Neural cell (in vitro differentiated cells): Measurements from ENCODE around the gene ATXN7L1. TPM values are rescaled to one million over a fixed set of nuclear protein-coding genes. Genes with fewer than 3 reads are reported as not detected.

Experiments used
- H2AFZ ChIP-seq: fragments of 200-600, 300-800 bp; sonication (generic), shearing (Covaris generic); 2 replicates; pipeline ENCODE4 v1.6.0; 2014; ENCODE audit warnings: low read depth, mild to moderate bottlenecking, antibody characterized with exemption, low read length, moderate library complexity
- H3F3A ChIP-seq: fragments of 200-600 bp; shearing (Covaris generic); 2 replicates; pipeline ENCODE4 v1.6.1; 2016; ENCODE audit warnings: mild to moderate bottlenecking, moderate library complexity, mixed read lengths, antibody characterized with exemption, low read length; ENCODE audit not compliant: insufficient read depth, poor library complexity, severe bottlenecking
- H3K27ac ChIP-seq: fragments of 200-600, 300-800 bp; sonication (generic), shearing (Covaris generic); 2 replicates; pipeline ENCODE4 v1.5.1; 2014; ENCODE audit warnings: mild to moderate bottlenecking, low read length, moderate library complexity
- H3K27me3 ChIP-seq: fragments of 300-800, 200-600 bp; sonication (generic), shearing (Covaris generic); 2 replicates; pipeline ENCODE4 v1.6.0; 2014; ENCODE audit warnings: mild to moderate bottlenecking, low read depth, low read length, moderate library complexity; ENCODE audit not compliant: insufficient read depth
- H3K36me3 ChIP-seq: fragments of 300-800, 200-600 bp; sonication (generic), shearing (Covaris generic); 2 replicates; pipeline ENCODE4 v1.5.1; 2014; ENCODE audit warnings: mild to moderate bottlenecking, antibody characterized with exemption, low read length, moderate library complexity; ENCODE audit not compliant: insufficient read depth
- H3K4me2 ChIP-seq: fragments of 300-800, 200-600 bp; sonication (generic), shearing (Covaris generic); 2 replicates; pipeline ENCODE4 v1.6.0; 2014; ENCODE audit warnings: mild to moderate bottlenecking, low read length
- H3K4me3 ChIP-seq: fragments of 300-800, 200-600 bp; sonication (generic), shearing (Covaris generic); 2 replicates; pipeline ENCODE4 v1.5.1; 2014; ENCODE audit warnings: mild to moderate bottlenecking, low read length, moderate library complexity
- H3K79me2 ChIP-seq: fragments of 200-600 bp; shearing (Covaris generic); replicated peaks from 2 replicates; pipeline ENCODE4 v1.6.0; 2014; ENCODE audit warnings: mild to moderate bottlenecking, low read length, moderate library complexity; ENCODE audit not compliant: insufficient read depth
- H3K9ac ChIP-seq: fragments of 300-800, 200-600 bp; sonication (generic), shearing (Covaris generic); 2 replicates; pipeline ENCODE4 v1.6.1; 2016; ENCODE audit warnings: mild to moderate bottlenecking, low read length, mixed read lengths
- H3K9me2 ChIP-seq: fragments of 200-600 bp; shearing (Covaris generic); 2 replicates; pipeline ENCODE4 v1.6.1; 2016; ENCODE audit warnings: mild to moderate bottlenecking, low read length, mixed read lengths; ENCODE audit not compliant: insufficient read depth
- H3K9me3 ChIP-seq: fragments of 200-600, 300-800 bp; sonication (generic), shearing (Covaris generic); 2 replicates; pipeline ENCODE4 v1.6.1; 2016; ENCODE audit warnings: mild to moderate bottlenecking, mixed run types, low read length, moderate library complexity, mixed read lengths
- H4K20me1 ChIP-seq: fragments of 200-600 bp; shearing (Covaris generic); 2 replicates; pipeline ENCODE4 v1.6.1; 2016; ENCODE audit warnings: mild to moderate bottlenecking, mixed run types; ENCODE audit not compliant: insufficient read depth
- EP300 ChIP-seq: fragments of 450-650 bp; conservative IDR thresholded peaks from 2 replicates; pipeline ENCODE4 v1.6.1; 2014; ENCODE audit warnings: antibody characterized with exemption, mild to moderate bottlenecking, moderate library complexity; ENCODE audit not compliant: poor library complexity, severe bottlenecking
- EZH2 ChIP-seq: fragments of 200-600, 300-800 bp; shearing (Covaris generic), sonication (generic); IDR thresholded peaks from 2 replicates; pipeline ENCODE4 v1.6.1; 2014; ENCODE audit warnings: antibody characterized with exemption, low read length, borderline replicate concordance, mild to moderate bottlenecking; ENCODE audit not compliant: insufficient read depth, poor library complexity, severe bottlenecking
- MXI1 ChIP-seq: fragments of 450-650 bp; conservative IDR thresholded peaks from 2 replicates; pipeline ENCODE4 v1.6.1; 2014; ENCODE audit warnings: antibody characterized with exemption, mild to moderate bottlenecking; ENCODE audit not compliant: poor library complexity, severe bottlenecking
- POLR2AphosphoS5 ChIP-seq: IDR thresholded peaks from 2 replicates; pipeline ENCODE4 v1.6.1; 2012
- RAD21 ChIP-seq: fragments of 450-650 bp; conservative IDR thresholded peaks from 2 replicates; pipeline ENCODE4 v1.6.1; 2014; ENCODE audit warnings: antibody characterized with exemption, mild to moderate bottlenecking, moderate library complexity
- SMC3 ChIP-seq: fragments of 450-650 bp; conservative IDR thresholded peaks from 2 replicates; pipeline ENCODE4 v1.6.1; 2014; ENCODE audit warnings: antibody characterized with exemption, mild to moderate bottlenecking, moderate library complexity; ENCODE audit not compliant: poor library complexity
- TAF1 ChIP-seq: IDR thresholded peaks from 2 replicates; pipeline ENCODE4 v1.6.1; 2012; ENCODE audit warnings: low read depth
- polyA plus RNA-seq: library from polyadenylated mRNA; depleted of rRNA; stranded (reverse); fragments of >200 nt; gene quantifications from 2 replicates; pipeline ENCODE4 v1.2.3, GENCODE V29; 2014
- TF ChIP-seq, protein P1 (sequence below): IDR thresholded peaks from 2 replicates; pipeline ENCODE4 v1.6.1; 2012; ENCODE audit warnings: borderline replicate concordance
- TF ChIP-seq, protein P2 (sequence below): fragments of 450-650 bp; IDR thresholded peaks from 2 replicates; pipeline ENCODE4 v1.5.1; 2014; ENCODE audit warnings: antibody characterized with exemption, mild to moderate bottlenecking, moderate library complexity; ENCODE audit not compliant: poor library complexity, severe bottlenecking

The ATXN7L1 gene
- polyA plus RNA-seq, 1 donor from 2014 or later = 4.3 TPM

DNA sequence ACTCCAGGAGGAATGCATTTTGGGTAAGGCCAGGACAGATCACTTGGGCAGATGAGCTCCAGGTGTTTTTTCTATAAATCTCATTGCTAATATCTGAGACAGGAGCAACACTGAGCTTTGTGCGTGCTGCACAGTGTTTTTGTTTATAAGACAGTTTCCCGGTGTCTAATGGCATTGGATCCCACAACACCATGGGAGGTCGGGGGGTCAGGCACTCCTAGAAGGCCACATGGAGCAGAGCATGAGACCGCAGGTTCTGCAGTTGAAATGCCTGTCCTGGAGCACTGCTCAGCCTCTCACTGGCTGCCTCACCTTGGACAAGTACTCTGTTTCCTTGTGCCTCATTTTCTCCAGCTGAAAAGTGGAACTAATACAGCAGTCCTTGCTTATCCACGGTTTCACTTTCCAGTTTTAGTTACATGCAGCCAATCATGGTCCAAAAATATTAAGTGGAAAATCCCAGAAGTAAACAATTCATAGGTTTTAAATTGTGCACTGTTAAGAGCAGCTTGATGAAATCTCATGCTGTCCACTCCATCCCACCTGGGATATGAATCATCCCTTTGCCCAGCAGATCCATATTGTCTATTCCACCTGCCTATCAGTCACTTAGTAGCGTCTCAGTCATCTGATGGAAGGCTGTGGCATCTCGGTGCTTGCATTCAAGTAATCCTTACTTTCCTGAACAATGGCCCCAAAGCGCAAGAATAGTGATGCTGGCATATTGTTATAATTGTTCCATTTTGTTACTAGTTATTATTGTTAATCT, 35.2 kb downstream of the ATXN7L1 start:
- Histone ChIP-seq H2AFZ (no peak overlapping the region), H3K9ac (no peak overlapping the region), H3K79me2 (no peaks in the 10 kb centered on the region), H3K4me2 (no peak overlapping the region), H3K36me3 (no peaks in the 10 kb centered on the region), H3K9me2 (no peaks in the 10 kb centered on the region), H3K27ac (no peak overlapping the region), H3K27me3 (no peaks in the 10 kb centered on the region), H4K20me1 (no peaks in the 10 kb centered on the region), H3K4me3 (no peak overlapping the region), H3K9me3 (no peaks in the 10 kb centered on the region), H3F3A (no peaks in the 10 kb centered on the region)
- TF ChIP-seq TAF1 = no peak
- no peak for TF ChIP-seq POLR2AphosphoS5
- no peak for TF ChIP-seq EZH2
- TF ChIP-seq MXI1 = no peak
- no peak for TF ChIP-seq RAD21
- TF ChIP-seq, protein P1, sequence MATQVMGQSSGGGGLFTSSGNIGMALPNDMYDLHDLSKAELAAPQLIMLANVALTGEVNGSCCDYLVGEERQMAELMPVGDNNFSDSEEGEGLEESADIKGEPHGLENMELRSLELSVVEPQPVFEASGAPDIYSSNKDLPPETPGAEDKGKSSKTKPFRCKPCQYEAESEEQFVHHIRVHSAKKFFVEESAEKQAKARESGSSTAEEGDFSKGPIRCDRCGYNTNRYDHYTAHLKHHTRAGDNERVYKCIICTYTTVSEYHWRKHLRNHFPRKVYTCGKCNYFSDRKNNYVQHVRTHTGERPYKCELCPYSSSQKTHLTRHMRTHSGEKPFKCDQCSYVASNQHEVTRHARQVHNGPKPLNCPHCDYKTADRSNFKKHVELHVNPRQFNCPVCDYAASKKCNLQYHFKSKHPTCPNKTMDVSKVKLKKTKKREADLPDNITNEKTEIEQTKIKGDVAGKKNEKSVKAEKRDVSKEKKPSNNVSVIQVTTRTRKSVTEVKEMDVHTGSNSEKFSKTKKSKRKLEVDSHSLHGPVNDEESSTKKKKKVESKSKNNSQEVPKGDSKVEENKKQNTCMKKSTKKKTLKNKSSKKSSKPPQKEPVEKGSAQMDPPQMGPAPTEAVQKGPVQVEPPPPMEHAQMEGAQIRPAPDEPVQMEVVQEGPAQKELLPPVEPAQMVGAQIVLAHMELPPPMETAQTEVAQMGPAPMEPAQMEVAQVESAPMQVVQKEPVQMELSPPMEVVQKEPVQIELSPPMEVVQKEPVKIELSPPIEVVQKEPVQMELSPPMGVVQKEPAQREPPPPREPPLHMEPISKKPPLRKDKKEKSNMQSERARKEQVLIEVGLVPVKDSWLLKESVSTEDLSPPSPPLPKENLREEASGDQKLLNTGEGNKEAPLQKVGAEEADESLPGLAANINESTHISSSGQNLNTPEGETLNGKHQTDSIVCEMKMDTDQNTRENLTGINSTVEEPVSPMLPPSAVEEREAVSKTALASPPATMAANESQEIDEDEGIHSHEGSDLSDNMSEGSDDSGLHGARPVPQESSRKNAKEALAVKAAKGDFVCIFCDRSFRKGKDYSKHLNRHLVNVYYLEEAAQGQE = no peak
- TF ChIP-seq SMC3 = no peak
- no peak for TF ChIP-seq EP300

DNA sequence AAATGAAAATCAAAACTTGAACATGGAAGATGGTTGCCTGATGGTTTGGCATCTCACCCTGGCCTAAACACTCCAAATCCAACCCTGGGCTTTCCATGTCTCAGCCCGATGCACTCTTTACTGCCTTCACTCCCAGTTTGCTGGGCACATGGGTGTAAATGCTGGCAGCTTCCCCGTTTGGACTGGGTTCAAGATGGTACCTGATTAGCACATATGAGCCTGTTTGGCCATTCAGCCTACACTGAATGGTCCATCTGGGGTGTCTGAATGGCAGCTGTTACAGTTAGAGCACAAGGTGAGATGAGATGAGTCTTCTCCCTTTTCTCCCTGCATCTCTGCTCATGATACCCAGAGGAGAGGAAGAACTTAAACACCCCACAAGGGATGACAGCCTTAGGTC, 37.1 kb downstream of the ATXN7L1 start:
- TF ChIP-seq EP300 = no peak
- TF ChIP-seq TAF1 = no peak
- no peak for TF ChIP-seq MXI1
- TF ChIP-seq SMC3 = no peak
- TF ChIP-seq, protein P1 = no peak
- TF ChIP-seq EZH2 = no peak
- TF ChIP-seq, protein P2, sequence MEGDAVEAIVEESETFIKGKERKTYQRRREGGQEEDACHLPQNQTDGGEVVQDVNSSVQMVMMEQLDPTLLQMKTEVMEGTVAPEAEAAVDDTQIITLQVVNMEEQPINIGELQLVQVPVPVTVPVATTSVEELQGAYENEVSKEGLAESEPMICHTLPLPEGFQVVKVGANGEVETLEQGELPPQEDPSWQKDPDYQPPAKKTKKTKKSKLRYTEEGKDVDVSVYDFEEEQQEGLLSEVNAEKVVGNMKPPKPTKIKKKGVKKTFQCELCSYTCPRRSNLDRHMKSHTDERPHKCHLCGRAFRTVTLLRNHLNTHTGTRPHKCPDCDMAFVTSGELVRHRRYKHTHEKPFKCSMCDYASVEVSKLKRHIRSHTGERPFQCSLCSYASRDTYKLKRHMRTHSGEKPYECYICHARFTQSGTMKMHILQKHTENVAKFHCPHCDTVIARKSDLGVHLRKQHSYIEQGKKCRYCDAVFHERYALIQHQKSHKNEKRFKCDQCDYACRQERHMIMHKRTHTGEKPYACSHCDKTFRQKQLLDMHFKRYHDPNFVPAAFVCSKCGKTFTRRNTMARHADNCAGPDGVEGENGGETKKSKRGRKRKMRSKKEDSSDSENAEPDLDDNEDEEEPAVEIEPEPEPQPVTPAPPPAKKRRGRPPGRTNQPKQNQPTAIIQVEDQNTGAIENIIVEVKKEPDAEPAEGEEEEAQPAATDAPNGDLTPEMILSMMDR = no peak
- Histone ChIP-seq H3F3A (no peaks in the 10 kb centered on the region), H4K20me1 (no peaks in the 10 kb centered on the region), H3K27me3 (no peaks in the 10 kb centered on the region), H3K79me2 (no peaks in the 10 kb centered on the region), H3K9me2 (no peaks in the 10 kb centered on the region), H3K4me3 (no peak overlapping the region), H3K27ac (no peak overlapping the region), H3K36me3 (no peaks in the 10 kb centered on the region), H3K9ac (no peak overlapping the region), H2AFZ (no peak overlapping the region), H3K9me3 (no peaks in the 10 kb centered on the region), H3K4me2 (no peak overlapping the region)
